ENCODE data around the gene RXRB.
A peak's percentile ranks its signal among the peaks of the same experiment; 100 is the strongest.

Gene RXRB

GRCh38 chr6:33171016-33171879 is 29.2 kb downstream of the RXRB start:
- Histone ChIP-seq H3K27me3 (ENCODE audit: insufficient read depth, poor library complexity, severe bottlenecking) (no peaks in the 10 kb centered on the region), H3K36me3 (ENCODE audit: low read depth) (no peaks in the 10 kb centered on the region), H3K9me3 (ENCODE audit: severe bottlenecking) (no peaks in the 10 kb centered on the region), H3K27ac (ENCODE audit: poor library complexity, severe bottlenecking) (no peak overlapping the region), H3K4me3 (ENCODE audit: severe bottlenecking) (no peak overlapping the region), H3K4me1 (ENCODE audit: insufficient read depth, poor library complexity, severe bottlenecking) (no peaks in the 10 kb centered on the region)
- no peak for TF ChIP-seq CTCF (IDR thresholded peaks at IDR 0.05; ENCODE audit: poor library complexity, severe bottlenecking)
- DNase-seq (ENCODE audit: low spot score) (peak; percentile 29), ATAC-seq (ENCODE audit: low read depth) (no peak)

- no peak for ATAC-seq (ENCODE audit: low read depth)
- Histone ChIP-seq H3K9me3 (ENCODE audit: severe bottlenecking) (no peaks in the 10 kb centered on the region), H3K4me3 (ENCODE audit: severe bottlenecking) (no peak overlapping the region), H3K4me1 (ENCODE audit: insufficient read depth, poor library complexity, severe bottlenecking) (no peaks in the 10 kb centered on the region), H3K27me3 (ENCODE audit: insufficient read depth, poor library complexity, severe bottlenecking) (no peaks in the 10 kb centered on the region), H3K27ac (ENCODE audit: poor library complexity, severe bottlenecking) (no peak overlapping the region), H3K36me3 (ENCODE audit: low read depth) (no peaks in the 10 kb centered on the region)
- DNase-seq (ENCODE audit: low spot score), result peak; percentile 26
- TF ChIP-seq CTCF (IDR thresholded peaks at IDR 0.05; ENCODE audit: poor library complexity, severe bottlenecking), result no peak
Observed at GRCh38 chr6:33170176-33171015, 30.1 kb downstream of the RXRB start.

- TF ChIP-seq CTCF (IDR thresholded peaks at IDR 0.05; ENCODE audit: poor library complexity, severe bottlenecking), result no peak
Observed at GRCh38 chr6:33169291-33170175, 30.9 kb downstream of the RXRB start.

GRCh38 chr6:33168639-33169038 is 31.8 kb downstream of the RXRB start:
- no peak for TF ChIP-seq CTCF (IDR thresholded peaks at IDR 0.05; ENCODE audit: poor library complexity, severe bottlenecking)
- Histone ChIP-seq H3K4me1 (ENCODE audit: insufficient read depth, poor library complexity, severe bottlenecking) (no peaks in the 10 kb centered on the region), H3K36me3 (ENCODE audit: low read depth) (no peaks in the 10 kb centered on the region), H3K9me3 (ENCODE audit: severe bottlenecking) (no peaks in the 10 kb centered on the region), H3K4me3 (ENCODE audit: severe bottlenecking) (no peak overlapping the region), H3K27me3 (ENCODE audit: insufficient read depth, poor library complexity, severe bottlenecking) (no peaks in the 10 kb centered on the region), H3K27ac (ENCODE audit: poor library complexity, severe bottlenecking) (no peak overlapping the region)
- DNase-seq (ENCODE audit: low spot score) (peak; percentile 28), ATAC-seq (ENCODE audit: low read depth) (no peak)

More at GRCh38 chr6:33169291-33170175, 30.9 kb downstream of the RXRB start:
- no peaks in the 10 kb centered on the region for H3K36me3 ChIP-seq (ENCODE audit: low read depth)
- no peaks in the 10 kb centered on the region for H3K27me3 ChIP-seq (ENCODE audit: insufficient read depth, poor library complexity, severe bottlenecking)
- peak; percentile 25 for DNase-seq (ENCODE audit: low spot score)
- H3K4me3 ChIP-seq (ENCODE audit: severe bottlenecking), result no peak overlapping the region
- ATAC-seq (ENCODE audit: low read depth), result no peak
- H3K9me3 ChIP-seq (ENCODE audit: severe bottlenecking), result no peaks in the 10 kb centered on the region
- H3K4me1 ChIP-seq (ENCODE audit: insufficient read depth, poor library complexity, severe bottlenecking), result no peaks in the 10 kb centered on the region
- H3K27ac ChIP-seq (ENCODE audit: poor library complexity, severe bottlenecking), result no peak overlapping the region
